HG03135 (cell line): ENCODE results near the gene TP53BP1.
A peak's percentile ranks its signal among the peaks of the same experiment; 100 is the strongest.
"Not testable (repeated sequence)": the region's sequence is repeated elsewhere in the genome, so short reads cannot be mapped to it uniquely, and the experiment has no call there.

Experiments used
- ATAC-seq: cut with Tn5 transposase; IDR thresholded peaks from one replicate; pipeline ENCODE4 v1.9.1; 2021; ENCODE audit warnings: mild to moderate bottlenecking, moderate library complexity; ENCODE audit not compliant: unreplicated experiment

TP53BP1 gene

GRCh38 chr15:43433165-43433564 is 59.8 kb downstream of the TP53BP1 start:
- ATAC-seq, result no peak

GRCh38 chr15:43429687-43430086 is 63.3 kb downstream of the TP53BP1 start:
- no peak for ATAC-seq

- ATAC-seq, result no peak
Observed at GRCh38 chr15:43423793-43424192, 69.2 kb downstream of the TP53BP1 start.

- ATAC-seq, result no peak
Observed at GRCh38 chr15:43420876-43421275, 72.1 kb downstream of the TP53BP1 start.

GRCh38 chr15:43420435-43420834 is 72.5 kb downstream of the TP53BP1 start:
- ATAC-seq, result no peak

GRCh38 chr15:43414196-43414595 is 78.8 kb downstream of the TP53BP1 start:
- no peak for ATAC-seq

GRCh38 chr15:43412096-43412495 is 80.9 kb downstream of the TP53BP1 start:
- ATAC-seq, result no peak

- ATAC-seq, result no peak
Observed at GRCh38 chr15:43410572-43411214, 82.3 kb downstream of the TP53BP1 start.

- no peak for ATAC-seq
Observed at GRCh38 chr15:43408789-43409188, 84.2 kb downstream of the TP53BP1 start.

- ATAC-seq, result no peak
Observed at GRCh38 chr15:43406808-43407207, 86.1 kb downstream of the TP53BP1 start.

- no peak for ATAC-seq
Observed at GRCh38 chr15:43406189-43406588, 86.8 kb downstream of the TP53BP1 start.

GRCh38 chr15:43404130-43404529 is 88.8 kb downstream of the TP53BP1 start:
- no peak for ATAC-seq

- no peak for ATAC-seq
Observed at GRCh38 chr15:43403616-43404015, 89.3 kb downstream of the TP53BP1 start.

- no peak for ATAC-seq
Observed at GRCh38 chr15:43402255-43402654, 90.7 kb downstream of the TP53BP1 start.

GRCh38 chr15:43393592-43393991 is 99.4 kb downstream of the TP53BP1 start:
- ATAC-seq, result not testable (repeated sequence)

- no peak for ATAC-seq
Observed at GRCh38 chr15:43390723-43391122, 102.2 kb downstream of the TP53BP1 start.

GRCh38 chr15:43383070-43383469 is 109.9 kb downstream of the TP53BP1 start:
- no peak for ATAC-seq

GRCh38 chr15:43382310-43382709 is 110.6 kb downstream of the TP53BP1 start:
- ATAC-seq, result no peak

GRCh38 chr15:43378601-43379000 is 114.4 kb downstream of the TP53BP1 start:
- ATAC-seq, result no peak

- ATAC-seq, result no peak
Observed at GRCh38 chr15:43376017-43376705, 116.8 kb downstream of the TP53BP1 start.

- ATAC-seq, result peak; percentile 78
Observed at GRCh38 chr15:43370975-43371974, 121.7 kb downstream of the TP53BP1 start, which contains the start of the genes TUBGCP4 and ZSCAN29. Gene TUBGCP4 (plus strand): TSS chr15:43371101. CDS start chr15:43371355, 254 bp downstream. Gene ZSCAN29 (minus strand): TSS chr15:43371043. CDS start chr15:43369913, 1,130 bp downstream.
